Body of pancreas (tissue), 4 donors: ENCODE results near the gene DACH1.

Experiments used
- POLR2A ChIP-seq, 3 donors: fragments of 450-650 bp; IDR thresholded peaks; one replicate each; pipeline ENCODE4 v1.6.1; 2016; ENCODE audit warnings: antibody characterized with exemption in 3 of 3, mild to moderate bottlenecking in 2 of 3
- TF ChIP-seq, protein P1 (sequence below), 7 experiments: fragments of 450-650 bp in 4 of 7; fragments of 200-600 bp in 3 of 7; sonication (generic) in 3 of 7; IDR thresholded peaks; one replicate each; pipeline ENCODE4 v1.5.1; 2016 to 2019; ENCODE audit warnings: antibody characterized with exemption in 7 of 7

DNA sequence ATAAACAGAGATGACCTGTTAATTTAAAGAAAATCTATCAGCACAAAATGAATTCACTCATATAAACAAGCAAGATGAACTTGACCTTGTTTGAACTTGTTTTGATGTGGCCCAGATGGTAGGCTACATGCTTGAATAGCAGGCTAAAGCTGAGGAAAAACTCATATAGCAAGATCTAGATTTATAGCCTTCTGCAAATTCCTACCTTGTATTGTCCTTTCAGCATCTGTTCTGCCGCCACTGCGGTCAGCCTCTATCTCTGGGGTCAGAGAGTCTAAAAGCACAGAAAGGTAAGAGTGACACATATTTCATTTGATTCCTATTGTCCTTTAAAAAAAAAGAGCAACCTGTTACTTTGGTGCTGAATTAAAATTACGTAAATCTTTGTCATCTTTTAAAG, 392.1 kb downstream of the DACH1 start:
- TF ChIP-seq, protein P1, sequence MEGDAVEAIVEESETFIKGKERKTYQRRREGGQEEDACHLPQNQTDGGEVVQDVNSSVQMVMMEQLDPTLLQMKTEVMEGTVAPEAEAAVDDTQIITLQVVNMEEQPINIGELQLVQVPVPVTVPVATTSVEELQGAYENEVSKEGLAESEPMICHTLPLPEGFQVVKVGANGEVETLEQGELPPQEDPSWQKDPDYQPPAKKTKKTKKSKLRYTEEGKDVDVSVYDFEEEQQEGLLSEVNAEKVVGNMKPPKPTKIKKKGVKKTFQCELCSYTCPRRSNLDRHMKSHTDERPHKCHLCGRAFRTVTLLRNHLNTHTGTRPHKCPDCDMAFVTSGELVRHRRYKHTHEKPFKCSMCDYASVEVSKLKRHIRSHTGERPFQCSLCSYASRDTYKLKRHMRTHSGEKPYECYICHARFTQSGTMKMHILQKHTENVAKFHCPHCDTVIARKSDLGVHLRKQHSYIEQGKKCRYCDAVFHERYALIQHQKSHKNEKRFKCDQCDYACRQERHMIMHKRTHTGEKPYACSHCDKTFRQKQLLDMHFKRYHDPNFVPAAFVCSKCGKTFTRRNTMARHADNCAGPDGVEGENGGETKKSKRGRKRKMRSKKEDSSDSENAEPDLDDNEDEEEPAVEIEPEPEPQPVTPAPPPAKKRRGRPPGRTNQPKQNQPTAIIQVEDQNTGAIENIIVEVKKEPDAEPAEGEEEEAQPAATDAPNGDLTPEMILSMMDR (IDR thresholded peaks at IDR 0.05), result no peak
- TF ChIP-seq POLR2A (IDR thresholded peaks at IDR 0.05), result no peak
